LNCAP (cell line): ENCODE data around the gene LRRC47.

Source experiments
- TF ChIP-seq, protein P1 (sequence below): fragments of 450-650 bp; IDR thresholded peaks from 2 replicates; pipeline ENCODE4 v1.5.1; 2017; ENCODE audit warnings: mild to moderate bottlenecking

Gene LRRC47

DNA sequence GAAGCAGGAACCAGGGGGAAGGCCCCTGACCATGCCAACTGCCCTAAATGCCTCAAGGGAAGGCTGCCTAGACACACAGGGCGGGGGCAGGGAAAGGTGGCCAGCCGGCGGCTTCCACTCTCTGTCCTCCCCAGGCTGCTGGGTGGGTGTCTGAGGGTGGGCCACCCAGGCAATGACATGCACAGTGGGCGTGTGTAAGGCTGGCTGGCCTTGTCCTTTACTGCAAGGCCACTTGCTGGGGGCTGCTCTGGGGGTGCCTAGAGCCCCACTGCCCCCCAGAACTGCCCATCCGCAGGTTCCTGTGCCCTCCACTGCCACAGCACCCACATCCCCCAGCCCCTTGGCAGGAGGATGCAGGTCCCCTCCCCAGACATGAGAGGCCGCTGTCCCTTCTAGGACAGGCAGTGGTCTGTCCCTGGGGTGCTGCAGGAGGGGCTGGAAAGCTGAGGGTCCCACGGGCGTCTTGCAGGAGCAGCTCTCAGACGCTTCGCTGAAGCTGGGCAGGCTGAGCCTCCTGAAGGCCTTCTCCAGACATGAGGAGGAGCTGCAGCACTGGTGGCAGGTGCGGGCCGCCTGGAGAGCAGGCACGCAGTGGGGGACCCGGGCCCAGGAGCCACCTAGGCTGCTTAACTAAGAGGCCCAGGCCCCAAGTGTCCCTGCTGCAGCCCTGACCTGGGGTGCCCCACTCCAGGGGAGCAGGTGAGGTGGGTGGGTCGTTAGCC lies 34.0 kb downstream of the LRRC47 start:
- TF ChIP-seq, protein P1, sequence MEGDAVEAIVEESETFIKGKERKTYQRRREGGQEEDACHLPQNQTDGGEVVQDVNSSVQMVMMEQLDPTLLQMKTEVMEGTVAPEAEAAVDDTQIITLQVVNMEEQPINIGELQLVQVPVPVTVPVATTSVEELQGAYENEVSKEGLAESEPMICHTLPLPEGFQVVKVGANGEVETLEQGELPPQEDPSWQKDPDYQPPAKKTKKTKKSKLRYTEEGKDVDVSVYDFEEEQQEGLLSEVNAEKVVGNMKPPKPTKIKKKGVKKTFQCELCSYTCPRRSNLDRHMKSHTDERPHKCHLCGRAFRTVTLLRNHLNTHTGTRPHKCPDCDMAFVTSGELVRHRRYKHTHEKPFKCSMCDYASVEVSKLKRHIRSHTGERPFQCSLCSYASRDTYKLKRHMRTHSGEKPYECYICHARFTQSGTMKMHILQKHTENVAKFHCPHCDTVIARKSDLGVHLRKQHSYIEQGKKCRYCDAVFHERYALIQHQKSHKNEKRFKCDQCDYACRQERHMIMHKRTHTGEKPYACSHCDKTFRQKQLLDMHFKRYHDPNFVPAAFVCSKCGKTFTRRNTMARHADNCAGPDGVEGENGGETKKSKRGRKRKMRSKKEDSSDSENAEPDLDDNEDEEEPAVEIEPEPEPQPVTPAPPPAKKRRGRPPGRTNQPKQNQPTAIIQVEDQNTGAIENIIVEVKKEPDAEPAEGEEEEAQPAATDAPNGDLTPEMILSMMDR: no peak

GRCh38 chr1:3761296-3762010 lies 34.8 kb downstream of the LRRC47 start:
- TF ChIP-seq, protein P1: no peak

DNA sequence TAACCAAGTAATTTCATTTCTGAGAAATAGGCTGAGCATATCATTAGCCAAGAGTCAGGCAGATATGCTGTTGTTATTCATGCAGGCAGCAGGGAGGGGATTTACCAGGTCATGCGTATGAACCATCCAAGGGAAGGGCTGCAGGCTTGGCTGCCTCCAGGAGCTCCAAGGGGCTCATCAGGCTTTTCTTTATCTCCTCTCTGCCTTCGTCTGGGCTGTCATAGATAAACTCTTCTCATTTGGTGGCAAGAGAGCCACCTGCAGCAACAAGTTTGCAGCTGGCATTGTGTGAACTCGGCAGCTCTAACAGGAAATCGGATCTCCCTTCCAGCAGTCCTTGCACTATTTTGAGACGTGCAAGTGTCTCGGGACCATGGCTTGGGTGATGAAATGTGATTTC lies 36.5 kb downstream of the LRRC47 start:
- TF ChIP-seq, protein P1: no peak

DNA sequence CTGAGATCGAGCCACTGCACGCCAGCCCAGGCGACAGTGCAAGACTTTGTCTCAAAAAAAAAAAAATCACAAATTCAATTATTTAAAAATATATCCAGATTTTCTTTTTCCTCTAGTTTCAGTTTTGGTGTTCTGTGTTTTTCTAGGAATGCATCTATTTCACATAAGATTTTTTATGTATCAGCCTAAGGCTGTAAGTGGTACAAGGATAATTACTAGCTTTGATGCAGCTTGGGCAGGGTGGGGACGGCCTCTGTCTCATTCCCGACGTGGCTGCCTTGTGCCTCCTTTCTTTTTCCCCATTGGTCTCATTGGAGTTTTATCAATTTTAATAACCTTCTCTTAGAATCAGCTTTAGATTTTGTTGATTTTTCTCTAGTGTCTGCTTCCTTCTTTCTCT lies 37.1 kb downstream of the LRRC47 start:
- TF ChIP-seq, protein P1: no peak

DNA sequence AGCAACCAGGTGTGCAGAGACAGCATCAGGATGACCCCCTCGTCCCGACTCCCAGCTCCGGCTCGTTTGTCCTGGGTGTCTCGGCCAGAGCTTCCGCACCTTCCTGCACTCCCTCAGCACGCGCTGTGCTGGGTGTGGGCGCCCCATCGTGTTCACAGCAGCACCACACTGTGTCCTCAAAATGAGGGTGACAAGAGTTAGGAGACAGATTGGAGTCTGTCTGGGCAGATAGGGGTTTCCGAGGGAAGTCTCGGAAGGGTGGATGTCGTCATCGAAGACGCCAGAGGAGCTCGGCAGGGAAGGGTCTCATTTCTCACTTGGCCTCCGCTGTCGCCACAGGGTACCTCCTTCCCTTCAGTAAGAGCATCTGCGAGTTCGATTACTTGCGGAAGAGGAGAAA lies 39.9 kb downstream of the LRRC47 start:
- TF ChIP-seq, protein P1: no peak

- TF ChIP-seq, protein P1: no peak
These were observed 42.4 kb downstream of the LRRC47 start for GRCh38 chr1:3753656-3754454.

DNA sequence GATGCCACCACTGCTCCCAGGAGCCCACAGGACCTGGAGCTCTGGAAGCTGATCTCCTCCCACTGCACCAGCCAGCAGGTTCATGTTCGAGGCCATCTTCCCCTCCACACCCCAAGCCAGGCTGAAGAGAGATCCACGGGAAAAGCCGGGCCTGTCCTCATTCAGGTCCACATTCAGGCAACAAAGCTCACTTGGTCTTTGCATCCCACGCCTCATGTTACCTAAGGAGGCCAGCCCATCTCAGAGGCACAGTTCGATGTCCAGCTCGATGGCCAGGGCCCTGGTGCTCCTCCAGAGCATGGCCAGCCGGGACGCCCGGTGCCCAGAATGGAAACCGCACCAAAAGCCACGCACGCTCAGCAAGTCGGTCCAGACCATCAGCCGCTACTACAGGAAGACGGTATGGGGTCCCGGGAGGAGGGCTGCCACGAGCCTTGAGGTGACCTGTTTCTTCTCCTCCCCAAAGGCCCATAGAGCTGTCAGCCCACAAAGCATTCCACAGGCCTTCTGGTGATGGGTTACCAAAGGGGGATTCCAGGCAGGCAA lies 43.8 kb downstream of the LRRC47 start, which contains the start of gene CCDC27:
Gene CCDC27, plus strand, starts transcription at position 51 of the 546 bp plus-strand sequence. Its CDS starts 32 bp downstream, at position 83.
- TF ChIP-seq, protein P1: no peak
